CD14-positive monocyte (primary cell): Measurements from ENCODE around the gene VPS8. TPM values are rescaled to one million over a fixed set of nuclear protein-coding genes. Genes with fewer than 3 reads are reported as not detected.

Experiments
- DNase-seq, 3 donors: peaks; one replicate each; pipeline ENCODE4 v3.0.0-alpha.2; 2011 to 2022
- H2AFZ ChIP-seq: 2 replicates; pipeline ENCODE4 v1.6.0; 2012; ENCODE audit warnings: mild to moderate bottlenecking, low read depth, low read length, inconsistent platforms; ENCODE audit not compliant: insufficient read depth, poor library complexity, severe bottlenecking
- H3K27ac ChIP-seq, 2 donors: 1 replicate in 1 of 2; 2 replicates in 1 of 2; pipeline ENCODE4 v1.5.1; 2012 to 2013; ENCODE audit warnings: low read length in 2 of 2, control low read depth in 1 of 2, inconsistent platforms in 1 of 2, low read depth in 1 of 2, mild to moderate bottlenecking in 1 of 2
- H3K27me3 ChIP-seq, 2 donors: one replicate each; pipeline versions ENCODE4 v1.6.0 to v1.6.1; 2011 to 2013; ENCODE audit warnings: low read length in 2 of 2; ENCODE audit not compliant: control insufficient read depth in 2 of 2, insufficient read depth in 2 of 2
- H3K36me3 ChIP-seq, 2 donors: replicated peaks in 1 of 2; 1 replicate in 1 of 2; 2 replicates in 1 of 2; pipeline versions ENCODE4 v1.5.1 to v1.6.1; 2012 to 2013; ENCODE audit warnings: low read length in 2 of 2, control low read depth in 1 of 2, inconsistent platforms in 1 of 2, mild to moderate bottlenecking in 1 of 2; ENCODE audit not compliant: insufficient read depth in 2 of 2, control insufficient read depth in 1 of 2
- H3K4me1 ChIP-seq, 2 donors: 1 replicate in 1 of 2; 2 replicates in 1 of 2; pipeline versions ENCODE4 v1.5.1 to v1.6.1; 2012 to 2013; ENCODE audit warnings: low read length in 2 of 2, control low read depth in 1 of 2, inconsistent platforms in 1 of 2, mild to moderate bottlenecking in 1 of 2, moderate library complexity in 1 of 2; ENCODE audit not compliant: insufficient read depth in 2 of 2, control insufficient read depth in 1 of 2
- H3K4me2 ChIP-seq: replicated peaks from 2 replicates; pipeline ENCODE3; 2012; ENCODE audit warnings: low read length, moderate library complexity, mild to moderate bottlenecking; ENCODE audit not compliant: poor library complexity, severe bottlenecking; ENCODE audit errors: extremely low read depth
- H3K4me3 ChIP-seq, 3 experiments: fragments of 200-600 bp in 1 of 3; sonication (generic) in 1 of 3; replicated peaks in 1 of 3; 1 replicate in 2 of 3; 2 replicates in 1 of 3; pipeline ENCODE4 v1.5.1; 2011 to 2013; ENCODE audit warnings: low read length in 3 of 3, mild to moderate bottlenecking in 3 of 3, control low read depth in 2 of 3, low read depth in 2 of 3, inconsistent platforms in 1 of 3, moderate library complexity in 1 of 3
- H3K79me2 ChIP-seq: 2 replicates; pipeline ENCODE4 v1.6.0; 2012; ENCODE audit warnings: mild to moderate bottlenecking, control low read depth, inconsistent platforms, low read length, moderate library complexity; ENCODE audit not compliant: insufficient read depth
- H3K9ac ChIP-seq: 2 replicates; pipeline ENCODE4 v1.6.0; 2017; ENCODE audit warnings: low read length, mild to moderate bottlenecking; ENCODE audit not compliant: insufficient read depth, poor library complexity, severe bottlenecking
- H3K9me3 ChIP-seq, 2 donors: replicated peaks in 1 of 2; 1 replicate in 1 of 2; 2 replicates in 1 of 2; pipeline versions ENCODE4 v1.5.1 to v1.6.1; 2012 to 2013; ENCODE audit warnings: low read length in 2 of 2, control low read depth in 1 of 2; ENCODE audit not compliant: control insufficient read depth in 1 of 2, insufficient read depth in 1 of 2
- H4K20me1 ChIP-seq: 2 replicates; pipeline ENCODE4 v1.6.0; 2012; ENCODE audit warnings: mild to moderate bottlenecking, low read length, control low read depth, moderate library complexity; ENCODE audit not compliant: insufficient read depth
- H3K27ac Mint-ChIP-seq, 7 donors: one replicate each; pipeline ENCODE4 v1.8.0; 2020; ENCODE audit warnings: mild to moderate bottlenecking in 7 of 7, mixed read lengths in 7 of 7, moderate library complexity in 6 of 7, inconsistent platforms in 2 of 7
- H3K27me3 Mint-ChIP-seq, 3 donors: one replicate each; pipeline ENCODE4 v1.8.0; 2021 to 2022; ENCODE audit warnings: low read depth in 3 of 3, mild to moderate bottlenecking in 3 of 3, mixed read lengths in 3 of 3, moderate library complexity in 3 of 3, inconsistent platforms in 1 of 3
- H3K36me3 Mint-ChIP-seq, 2 donors: one replicate each; pipeline ENCODE4 v1.8.0; 2020; ENCODE audit warnings: mixed read lengths in 2 of 2, inconsistent platforms in 1 of 2, mild to moderate bottlenecking in 1 of 2
- H3K4me1 Mint-ChIP-seq: one replicate; pipeline ENCODE4 v1.8.0; 2020; ENCODE audit warnings: mild to moderate bottlenecking, mixed read lengths
- H3K4me3 Mint-ChIP-seq, 2 donors: one replicate each; pipeline ENCODE4 v1.8.0; 2020; ENCODE audit warnings: mild to moderate bottlenecking in 2 of 2, mixed read lengths in 2 of 2, moderate library complexity in 1 of 2
- H3K9me3 Mint-ChIP-seq, 7 donors: one replicate each; pipeline ENCODE4 v1.8.0; 2020 to 2022; ENCODE audit warnings: mixed read lengths in 7 of 7, mild to moderate bottlenecking in 6 of 7, moderate library complexity in 6 of 7, inconsistent platforms in 2 of 7
- CTCF ChIP-seq: fragments of 200-600 bp; IDR thresholded peaks from one replicate; pipeline ENCODE4 v1.8.0; 2022; ENCODE audit warnings: antibody characterized with exemption, mild to moderate bottlenecking
- WGBS: methylation state at CpG from one replicate; pipeline ENCODE4 v1.1.5; 2013; ENCODE audit warnings: missing lambda C conversion rate; ENCODE audit not compliant: insufficient coverage; 5-methylcytosine and 5-hydroxymethylcytosine counted together
- intact Hi-C, 2 donors: fragments of 100-400 bp; cut with micrococcal nuclease; formaldehyde crosslinking; loops; one replicate each; pipeline versions ENCODE4 v1.15.0 to v1.15.1; 2023
- polyA plus RNA-seq, 3 donors: library from polyadenylated mRNA; depleted of rRNA in 1 of 3; unstranded in 2 of 3; stranded (reverse) in 1 of 3; fragments of 300-500 nt in 2 of 3; fragments of >200 nt in 1 of 3; fragmentation: Illumina TruSeq in 2 of 3; gene quantifications; 1 replicate in 2 of 3; 2 replicates in 1 of 3; pipeline ENCODE4 v1.2.3, GENCODE V29; 2012 to 2021

The VPS8 gene
- polyA plus RNA-seq, 3 donors: 22.0 to 42.3 (median 29.2) TPM

- Mint-ChIP-seq H3K4me1 (peaks cover 23% of the 10 kb centered on the region), H3K36me3 (peaks cover 19 to 30% of the 10 kb centered on the region in 2 donors), H3K9me3 (peaks cover 24 to 69% (median 35%) of the 10 kb centered on the region in 7 donors), H3K27ac (peak overlapping the region in 1 of 7 donors; percentile 40), H3K4me3 (no peak overlapping the region), H3K27me3 (peaks cover 0 to 1% (median 0%) of the 10 kb centered on the region in 3 donors)
- H2AFZ ChIP-seq: no peak overlapping the region
- no peak overlapping the region for H3K9ac ChIP-seq
- H3K27ac ChIP-seq: no peak overlapping the region
- peaks cover 4 to 21% of the 10 kb centered on the region in 2 donors for H3K4me1 ChIP-seq
- no peak for TF ChIP-seq CTCF
- no CpG with 5 or more reads among the region's 2 CpGs for WGBS
- H4K20me1 ChIP-seq: no peaks in the 10 kb centered on the region
- no peak for DNase-seq
- no peaks in the 10 kb centered on the region for H3K79me2 ChIP-seq
- no peak overlapping the region for H3K4me2 ChIP-seq
- H3K36me3 ChIP-seq: peaks cover 6 to 18% of the 10 kb centered on the region in 2 donors
- H3K9me3 ChIP-seq: peaks cover 14 to 27% of the 10 kb centered on the region in 2 donors
- intact Hi-C loops: no loop called here
- H3K27me3 ChIP-seq: no peaks in the 10 kb centered on the region
- no peak overlapping the region for H3K4me3 ChIP-seq
Observed at GRCh38 chr3:185058796-185059195, 246.8 kb downstream of the VPS8 start.

DNA sequence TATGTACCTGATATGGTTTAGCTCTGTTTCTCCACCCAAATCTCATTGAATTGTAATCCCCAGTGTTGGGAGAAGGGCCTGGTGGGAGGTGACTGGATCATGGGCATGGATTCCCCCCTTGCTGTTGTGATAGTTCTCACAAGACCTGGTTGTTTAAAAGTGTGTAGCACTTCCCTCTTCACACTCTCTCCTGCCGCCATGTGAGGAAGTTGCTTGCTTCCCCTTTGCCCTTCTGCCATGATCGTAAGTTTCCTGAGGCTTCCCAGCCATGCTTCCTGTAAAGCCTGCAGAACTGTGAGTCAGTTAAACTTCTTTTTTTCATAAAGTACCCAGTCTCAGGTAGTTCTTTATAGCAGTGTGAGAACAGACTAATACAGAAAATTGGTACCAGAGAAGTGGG, 247.8 kb downstream of the VPS8 start:
- Histone ChIP-seq H2AFZ (no peak overlapping the region), H3K27ac (peak overlapping the region in 1 of 2 donors; percentile 10), H3K36me3 (peaks cover 0 to 9% of the 10 kb centered on the region in 2 donors), H3K9me3 (peaks cover 14 to 27% of the 10 kb centered on the region in 2 donors), H3K4me2 (no peak overlapping the region), H3K79me2 (no peaks in the 10 kb centered on the region), H3K4me3 (no peak overlapping the region), H4K20me1 (no peaks in the 10 kb centered on the region), H3K4me1 (peaks cover 4 to 21% of the 10 kb centered on the region in 2 donors), H3K27me3 (no peaks in the 10 kb centered on the region), H3K9ac (no peak overlapping the region)
- Mint-ChIP-seq H3K9me3 (peaks cover 24 to 68% (median 36%) of the 10 kb centered on the region in 7 donors), H3K27me3 (peaks cover 0 to 1% (median 0%) of the 10 kb centered on the region in 3 donors), H3K4me3 (peak overlapping the region in 1 of 2 donors; percentile 31), H3K36me3 (peaks cover 11 to 21% of the 10 kb centered on the region in 2 donors), H3K4me1 (peaks cover 23% of the 10 kb centered on the region), H3K27ac (peak overlapping the region in 6 of 7 donors; percentile 9 to 68 (median 52))
- no peak for TF ChIP-seq CTCF
- DNase-seq: peak; percentile 30 to 65 (median 38)
- WGBS: no CpG with 5 or more reads among the region's 2 CpGs
- intact Hi-C loops: no loop called here
